Astrocyte of the cerebellum (primary cell): ENCODE data around the gene SAFB.
A peak's percentile ranks its signal among the peaks of the same experiment; 100 is the strongest.

ENCODE experiments used
- DNase-seq: peaks from one replicate; pipeline ENCODE4 v3.0.0-alpha.2; 2011; ENCODE audit warnings: low read depth
- H3K4me3 ChIP-seq: 2 replicates; pipeline ENCODE4 v1.5.1; 2011; ENCODE audit warnings: mild to moderate bottlenecking, low read depth, low read length, moderate library complexity
- in situ Hi-C: cut with HindIII; loops from 2 replicates; pipeline ENCODE4 v1.10.0; 2017; ENCODE audit warnings: low sequenced_read_pairs
- TF ChIP-seq, protein P1 (sequence below): IDR thresholded peaks from 2 replicates; pipeline ENCODE4 v1.5.1; 2012; ENCODE audit warnings: low read length, low read depth, moderate library complexity, mild to moderate bottlenecking; ENCODE audit errors: missing control alignments

Gene SAFB

DNA sequence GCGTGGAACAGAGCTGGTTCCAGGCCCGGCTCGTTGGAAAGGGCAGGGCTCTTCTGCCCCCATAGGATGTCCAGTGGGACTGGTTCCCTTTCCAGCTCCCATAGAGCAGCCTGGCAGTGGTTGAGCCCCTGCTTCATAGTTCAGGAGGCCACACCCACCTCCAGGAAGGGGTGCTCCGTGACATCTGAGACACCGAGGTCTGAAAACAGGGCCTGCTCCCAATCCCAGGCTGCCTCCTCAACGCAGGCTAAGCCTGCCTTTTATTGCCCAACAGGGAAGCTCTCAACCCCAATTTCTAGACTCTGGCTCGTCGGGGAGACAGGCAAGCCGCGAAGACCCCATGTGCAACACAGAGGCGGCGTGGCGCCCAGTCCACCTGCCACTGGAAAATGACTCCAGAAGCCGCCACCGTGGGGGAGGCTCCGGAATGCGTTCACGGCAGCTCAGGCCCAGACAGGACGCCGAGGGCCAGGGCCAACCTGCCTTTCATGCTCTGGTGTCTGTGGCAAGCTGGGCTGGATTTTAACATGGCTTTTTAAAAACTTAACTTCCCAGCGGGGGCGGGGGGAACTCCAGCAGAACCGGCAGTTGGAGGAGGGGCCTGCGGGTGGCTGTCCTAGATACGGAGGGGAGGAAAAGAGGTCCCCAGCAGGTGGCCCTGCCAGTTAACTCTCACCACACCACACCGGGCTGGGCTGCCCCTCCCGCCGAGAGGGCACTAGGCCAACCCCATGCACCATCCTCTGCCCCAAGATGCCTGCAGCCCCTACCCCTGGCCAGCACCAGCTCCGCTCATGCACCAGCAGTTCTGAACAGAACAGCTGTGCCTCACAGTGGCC lies 37.2 kb upstream of the SAFB start:
- no peak for DNase-seq
- no peak overlapping the region for H3K4me3 ChIP-seq
- TF ChIP-seq, protein P1, sequence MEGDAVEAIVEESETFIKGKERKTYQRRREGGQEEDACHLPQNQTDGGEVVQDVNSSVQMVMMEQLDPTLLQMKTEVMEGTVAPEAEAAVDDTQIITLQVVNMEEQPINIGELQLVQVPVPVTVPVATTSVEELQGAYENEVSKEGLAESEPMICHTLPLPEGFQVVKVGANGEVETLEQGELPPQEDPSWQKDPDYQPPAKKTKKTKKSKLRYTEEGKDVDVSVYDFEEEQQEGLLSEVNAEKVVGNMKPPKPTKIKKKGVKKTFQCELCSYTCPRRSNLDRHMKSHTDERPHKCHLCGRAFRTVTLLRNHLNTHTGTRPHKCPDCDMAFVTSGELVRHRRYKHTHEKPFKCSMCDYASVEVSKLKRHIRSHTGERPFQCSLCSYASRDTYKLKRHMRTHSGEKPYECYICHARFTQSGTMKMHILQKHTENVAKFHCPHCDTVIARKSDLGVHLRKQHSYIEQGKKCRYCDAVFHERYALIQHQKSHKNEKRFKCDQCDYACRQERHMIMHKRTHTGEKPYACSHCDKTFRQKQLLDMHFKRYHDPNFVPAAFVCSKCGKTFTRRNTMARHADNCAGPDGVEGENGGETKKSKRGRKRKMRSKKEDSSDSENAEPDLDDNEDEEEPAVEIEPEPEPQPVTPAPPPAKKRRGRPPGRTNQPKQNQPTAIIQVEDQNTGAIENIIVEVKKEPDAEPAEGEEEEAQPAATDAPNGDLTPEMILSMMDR: no peak
- in situ Hi-C loops: loop anchor here (10.0 kb wide), 2 partner anchors 331 to 531 kb away; no protein-coding TSS in a partner anchor

DNA sequence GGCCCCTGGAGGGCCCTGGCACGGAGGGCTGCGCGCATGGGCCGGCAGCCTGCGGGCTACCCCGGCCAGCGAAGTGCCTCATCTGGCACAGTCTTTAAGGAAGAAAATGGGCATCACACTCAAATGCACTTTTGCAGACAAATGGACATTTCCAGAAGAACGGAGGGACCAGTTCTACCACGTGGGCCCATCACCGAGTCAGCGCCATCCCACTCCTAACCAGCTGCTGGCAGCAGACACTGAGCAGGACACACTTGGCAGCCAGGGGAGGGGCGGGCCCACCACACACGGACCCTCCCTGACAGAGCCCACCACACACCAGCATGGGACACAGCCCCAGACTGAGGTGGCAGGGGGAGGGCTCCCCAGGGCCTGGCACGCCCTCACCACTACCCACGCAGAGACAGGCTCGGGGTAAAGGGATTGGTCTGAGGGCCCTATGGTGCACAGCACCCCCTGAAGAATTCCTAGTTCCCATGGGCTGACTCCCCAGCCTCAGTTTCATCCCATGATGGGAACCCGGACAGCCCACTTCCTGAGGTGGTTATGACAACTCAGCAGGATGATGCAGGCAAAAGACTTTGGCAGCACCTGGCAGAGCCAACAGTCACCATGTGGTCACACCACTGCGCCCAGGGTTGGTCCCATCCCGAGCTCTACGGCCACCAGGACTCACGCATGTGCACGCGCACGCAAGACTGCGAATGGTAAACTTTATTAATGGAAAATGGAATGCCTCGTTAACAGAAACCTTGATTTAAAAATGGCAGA lies 36.4 kb upstream of the SAFB start:
- H3K4me3 ChIP-seq: no peak overlapping the region
- no peak for DNase-seq
- in situ Hi-C loops: loop anchor here (10.0 kb wide), 2 partner anchors 332 to 532 kb away; no protein-coding TSS in a partner anchor
- TF ChIP-seq, protein P1: no peak

DNA sequence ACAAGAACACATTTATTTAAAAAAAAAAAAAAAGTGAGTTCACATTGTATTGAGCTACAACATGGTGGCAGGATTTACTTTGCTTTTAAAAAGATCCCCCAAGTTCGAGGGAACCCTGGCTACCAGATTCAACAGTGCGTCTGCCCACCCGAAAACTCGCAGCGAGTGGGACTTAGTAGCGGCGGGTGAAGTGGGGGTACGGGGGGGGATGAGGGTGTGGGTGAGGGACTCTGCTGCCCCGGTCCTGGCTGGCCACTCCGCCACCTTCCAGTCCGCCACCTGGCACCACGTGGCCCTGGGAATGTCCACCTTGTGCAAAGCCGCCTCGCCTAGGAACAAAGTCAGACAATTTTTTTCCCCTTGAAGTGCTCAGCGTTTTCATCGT lies 35.8 kb upstream of the SAFB start:
- no peak overlapping the region for H3K4me3 ChIP-seq
- in situ Hi-C loops: loop anchor here (10.0 kb wide), 2 partner anchors 332 to 532 kb away; no protein-coding TSS in a partner anchor
- DNase-seq: no peak
- TF ChIP-seq, protein P1: no peak

DNA sequence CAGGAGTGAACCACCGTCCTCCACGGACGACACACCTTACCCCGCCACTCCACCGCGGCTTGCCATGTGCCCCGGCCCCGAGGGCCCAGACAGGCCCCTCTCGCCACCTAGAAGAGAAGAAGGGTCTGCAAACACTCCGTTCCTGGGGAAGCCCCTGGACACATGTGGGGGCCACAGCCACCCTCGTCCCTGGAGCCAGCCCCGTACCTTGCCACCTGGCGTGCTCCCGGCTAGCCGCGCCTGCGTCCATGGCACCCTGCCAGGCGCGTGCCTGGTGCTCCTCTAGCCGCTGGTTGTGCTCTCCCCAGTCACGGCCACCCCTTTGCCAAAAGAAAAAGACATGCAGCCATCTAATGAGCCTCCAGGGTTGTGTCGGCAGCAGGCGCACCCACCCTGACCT lies 35.2 kb upstream of the SAFB start:
- DNase-seq: no peak
- TF ChIP-seq, protein P1: no peak
- H3K4me3 ChIP-seq: no peak overlapping the region
- in situ Hi-C loops: loop anchor here (10.0 kb wide), 2 partner anchors 333 to 533 kb away; no protein-coding TSS in a partner anchor

DNA sequence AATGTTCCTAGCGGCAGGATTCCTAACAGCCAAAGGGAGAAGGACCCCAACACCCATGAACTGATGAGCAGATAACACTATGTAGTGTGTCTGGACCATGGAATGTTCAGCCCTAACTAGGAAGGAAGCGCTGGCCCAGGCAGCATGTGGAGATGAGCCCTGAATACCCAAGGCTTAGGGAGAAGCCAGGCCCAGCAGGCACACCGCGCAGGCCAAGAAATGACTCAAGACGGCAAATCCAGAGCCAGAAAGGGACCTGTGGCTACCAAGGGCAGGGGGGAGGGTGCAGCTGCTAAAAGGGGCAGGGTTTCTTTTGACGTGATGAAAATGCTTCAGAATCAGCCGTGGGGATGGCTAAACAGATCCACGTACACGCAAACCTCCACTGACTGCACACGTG lies 34.4 kb upstream of the SAFB start:
- in situ Hi-C loops: loop anchor here (10.0 kb wide), 2 partner anchors 334 to 534 kb away; no protein-coding TSS in a partner anchor

More for the DNA sequence above, 34.4 kb upstream of the SAFB start:
- H3K4me3 ChIP-seq: no peak overlapping the region
- DNase-seq: peak; percentile 87
- TF ChIP-seq, protein P1: no peak
